Upper lobe of right lung (tissue), 1 donor: ENCODE data around the gene FAM185A. TPM values are rescaled to one million over a fixed set of nuclear protein-coding genes. Genes with fewer than 3 reads are reported as not detected.
"Not testable (repeated sequence)": the region's sequence is repeated elsewhere in the genome, so short reads cannot be mapped to it uniquely, and the experiment has no call there.

ENCODE experiments used
- ATAC-seq: fragments of 200-7000 bp; cut with Tn5 transposase; one replicate; pipeline ENCODE4 v1.9.1; 2020; ENCODE audit warnings: mild to moderate bottlenecking, moderate library complexity
- DNase-seq: peaks from one replicate; pipeline ENCODE4 v3.0.0-alpha.2; 2020
- H3K27ac ChIP-seq: fragments of 200-600 bp; one replicate; pipeline ENCODE4 v1.8.0; 2022
- H3K27me3 ChIP-seq: fragments of 200-600 bp; one replicate; pipeline ENCODE4 v1.8.0; 2022; ENCODE audit warnings: mild to moderate bottlenecking
- H3K36me3 ChIP-seq: fragments of 200-600 bp; one replicate; pipeline ENCODE4 v1.8.0; 2022
- H3K4me1 ChIP-seq: fragments of 200-600 bp; one replicate; pipeline ENCODE4 v1.8.0; 2022
- H3K4me3 ChIP-seq: fragments of 200-600 bp; one replicate; pipeline ENCODE4 v1.8.0; 2022; ENCODE audit warnings: mild to moderate bottlenecking
- H3K9me3 ChIP-seq: fragments of 200-600 bp; one replicate; pipeline ENCODE4 v1.8.0; 2022
- CTCF ChIP-seq: fragments of 200-600 bp; IDR thresholded peaks from one replicate; pipeline ENCODE4 v1.8.0; 2022; ENCODE audit warnings: antibody characterized with exemption
- intact Hi-C: fragments of 100-400 bp; cut with DNase I; formaldehyde crosslinking; loops from one replicate; pipeline ENCODE4 v1.11.0; 2022
- total RNA-seq: library from RNA; stranded (reverse); fragmentation: NEBNext Ultra II Directional; extraction: Animal tissue kit (Norgen Biotek cat#: 25700); gene quantifications from one replicate; pipeline ENCODE4 v1.2.1, GENCODE V29; 2021
- donor health status: DM: no; HTN: yes; CAD: no; lungs with severe emphysema.

The FAM185A gene
- total RNA-seq, 1 donor from 2014 or later = 8.1 TPM

DNA sequence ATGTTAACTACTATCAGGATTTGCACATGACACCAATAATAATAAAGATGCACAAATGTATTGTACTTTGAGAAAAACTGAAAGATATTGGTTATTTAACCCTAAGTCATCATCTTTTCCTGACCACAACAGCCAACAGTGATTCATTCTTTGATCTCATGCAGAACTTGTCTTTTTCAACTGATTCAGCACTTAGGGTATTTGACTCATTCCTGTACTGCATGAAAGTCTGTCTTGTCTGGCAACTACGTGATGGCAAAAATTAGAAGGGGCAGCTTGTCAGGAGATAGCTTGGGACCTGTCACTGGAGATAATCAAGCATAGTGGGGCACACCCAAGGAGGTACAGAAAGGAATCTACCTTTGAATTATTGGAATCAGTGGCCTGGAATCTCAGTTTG, 86.2 kb downstream of the FAM185A start:
- no peak overlapping the region for H3K27ac ChIP-seq
- intact Hi-C loops = no loop called here
- DNase-seq (no peak), ATAC-seq (no peak)
- no peak overlapping the region for H3K4me3 ChIP-seq
- no peaks in the 10 kb centered on the region for H3K36me3 ChIP-seq
- H3K27me3 ChIP-seq = no peaks in the 10 kb centered on the region
- TF ChIP-seq CTCF = no peak
- no peaks in the 10 kb centered on the region for H3K4me1 ChIP-seq
- H3K9me3 ChIP-seq = no peaks in the 10 kb centered on the region

DNA sequence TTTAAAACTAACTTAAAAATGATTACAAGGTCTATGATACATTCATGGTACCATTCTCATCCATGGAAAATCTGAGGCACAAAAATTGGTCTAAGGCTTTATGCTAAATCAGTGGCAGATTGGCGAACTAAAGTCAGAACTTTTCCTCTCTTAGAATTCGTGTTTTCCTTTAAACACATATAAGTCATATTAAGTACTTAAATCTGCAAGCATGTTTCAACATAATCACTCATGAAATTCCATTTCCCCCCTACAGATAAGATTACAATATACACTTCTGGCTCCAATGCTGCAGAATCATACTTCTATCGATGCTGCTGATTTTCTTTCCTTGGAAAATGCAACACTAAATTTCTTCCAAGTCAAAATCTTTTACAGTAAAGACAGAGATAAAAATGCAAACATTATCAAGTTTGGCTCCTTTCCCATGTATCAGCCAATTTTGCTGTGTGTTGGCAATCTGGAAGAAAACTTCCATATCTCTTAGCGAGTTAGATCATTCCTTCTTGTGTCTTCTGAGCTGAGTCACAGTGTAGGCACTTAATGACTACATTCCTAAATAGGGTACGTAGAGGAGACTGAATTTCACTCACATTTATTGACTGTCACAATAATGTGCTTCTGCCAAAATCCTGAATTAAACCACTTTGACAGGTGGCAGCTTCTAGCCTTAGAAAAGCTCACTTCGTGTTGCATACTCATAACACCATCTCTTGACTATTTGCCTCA, 87.6 kb downstream of the FAM185A start:
- intact Hi-C loops = no loop called here
- H3K27me3 ChIP-seq = no peaks in the 10 kb centered on the region
- no peaks in the 10 kb centered on the region for H3K9me3 ChIP-seq
- no peak for TF ChIP-seq CTCF
- no peaks in the 10 kb centered on the region for H3K36me3 ChIP-seq
- H3K27ac ChIP-seq = no peak overlapping the region
- no peaks in the 10 kb centered on the region for H3K4me1 ChIP-seq
- DNase-seq (no peak), ATAC-seq (no peak)
- H3K4me3 ChIP-seq = no peak overlapping the region

- Histone ChIP-seq H3K4me3 (no peak overlapping the region), H3K4me1 (no peaks in the 10 kb centered on the region), H3K27me3 (no peaks in the 10 kb centered on the region), H3K9me3 (no peaks in the 10 kb centered on the region), H3K36me3 (no peaks in the 10 kb centered on the region), H3K27ac (no peak overlapping the region)
- no peak for TF ChIP-seq CTCF
- intact Hi-C loops = no loop called here
- ATAC-seq (no peak), DNase-seq (no peak)
Observed at GRCh38 chr7:102836977-102837376, 88.2 kb downstream of the FAM185A start.

DNA sequence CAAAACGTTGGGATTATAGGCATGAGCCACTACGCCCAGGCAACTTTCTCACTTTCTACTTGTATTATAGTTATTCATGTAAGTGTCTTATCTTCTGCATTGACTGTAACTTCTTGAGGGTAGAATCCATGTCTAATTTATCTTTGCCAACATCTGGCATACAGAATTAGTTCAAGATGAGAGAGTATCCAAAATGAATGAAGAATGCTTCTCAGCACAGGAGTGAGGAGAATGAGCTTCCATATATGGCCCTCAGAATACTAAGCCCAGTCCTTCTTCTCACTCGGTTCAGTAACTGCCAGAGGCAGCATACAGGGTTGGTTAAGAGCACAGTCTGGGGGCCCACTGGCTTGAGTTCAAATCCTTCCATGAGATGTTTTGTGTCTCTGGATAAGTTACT, 89.0 kb downstream of the FAM185A start:
- no peak overlapping the region for H3K4me3 ChIP-seq
- intact Hi-C loops = no loop called here
- no peak overlapping the region for H3K27ac ChIP-seq
- no peaks in the 10 kb centered on the region for H3K4me1 ChIP-seq
- no peak for DNase-seq
- no peaks in the 10 kb centered on the region for H3K9me3 ChIP-seq
- H3K36me3 ChIP-seq = no peaks in the 10 kb centered on the region
- TF ChIP-seq CTCF = no peak
- H3K27me3 ChIP-seq = no peaks in the 10 kb centered on the region
- no peak for ATAC-seq

DNA sequence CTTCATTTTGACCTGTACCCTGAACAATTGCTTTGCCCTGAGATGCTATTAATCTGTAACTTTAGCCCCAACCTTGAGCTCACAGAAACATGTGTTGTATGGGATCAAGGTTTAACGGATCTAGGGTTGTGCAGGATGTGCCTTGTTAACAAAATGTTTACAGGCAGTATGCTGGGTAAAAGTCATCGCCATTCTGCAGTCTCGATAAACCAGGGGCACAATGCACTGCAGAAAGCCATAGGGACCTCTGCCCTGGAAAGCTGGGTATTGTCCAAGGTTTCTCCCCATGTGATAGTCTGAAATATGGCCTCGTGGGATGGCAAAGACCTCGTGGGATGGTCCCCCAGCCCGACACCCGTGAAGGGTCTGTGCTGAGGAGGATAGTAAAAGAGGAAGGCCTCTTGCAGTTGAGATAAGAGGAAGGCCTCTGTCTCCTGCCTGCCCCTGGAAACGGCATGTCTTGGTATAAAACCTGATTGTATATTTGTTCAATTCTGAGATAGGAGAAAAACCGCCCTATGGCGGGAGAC, 89.8 kb downstream of the FAM185A start:
- DNase-seq, H3K4me1 ChIP-seq, H3K27me3 ChIP-seq, ATAC-seq, H3K36me3 ChIP-seq, H3K4me3 ChIP-seq, intact Hi-C loops, H3K9me3 ChIP-seq, H3K27ac ChIP-seq: not testable (repeated sequence)

- no peaks in the 10 kb centered on the region for H3K27me3 ChIP-seq
- H3K9me3 ChIP-seq = no peaks in the 10 kb centered on the region
- no peaks in the 10 kb centered on the region for H3K36me3 ChIP-seq
- no peak for TF ChIP-seq CTCF
- intact Hi-C loops = no loop called here
- H3K4me3 ChIP-seq = no peak overlapping the region
- ATAC-seq (no peak), DNase-seq (no peak)
- H3K4me1 ChIP-seq = no peaks in the 10 kb centered on the region
- H3K27ac ChIP-seq = no peak overlapping the region
Observed at GRCh38 chr7:102840404-102840803, 91.6 kb downstream of the FAM185A start.
